ENCODE data around the gene FIGNL1. TPM values are rescaled to one million over a fixed set of nuclear protein-coding genes. Genes with fewer than 3 reads are reported as not detected.

FIGNL1 gene
- total RNA-seq, 1 experiment from 2014 or later: 6.4 TPM

DNA sequence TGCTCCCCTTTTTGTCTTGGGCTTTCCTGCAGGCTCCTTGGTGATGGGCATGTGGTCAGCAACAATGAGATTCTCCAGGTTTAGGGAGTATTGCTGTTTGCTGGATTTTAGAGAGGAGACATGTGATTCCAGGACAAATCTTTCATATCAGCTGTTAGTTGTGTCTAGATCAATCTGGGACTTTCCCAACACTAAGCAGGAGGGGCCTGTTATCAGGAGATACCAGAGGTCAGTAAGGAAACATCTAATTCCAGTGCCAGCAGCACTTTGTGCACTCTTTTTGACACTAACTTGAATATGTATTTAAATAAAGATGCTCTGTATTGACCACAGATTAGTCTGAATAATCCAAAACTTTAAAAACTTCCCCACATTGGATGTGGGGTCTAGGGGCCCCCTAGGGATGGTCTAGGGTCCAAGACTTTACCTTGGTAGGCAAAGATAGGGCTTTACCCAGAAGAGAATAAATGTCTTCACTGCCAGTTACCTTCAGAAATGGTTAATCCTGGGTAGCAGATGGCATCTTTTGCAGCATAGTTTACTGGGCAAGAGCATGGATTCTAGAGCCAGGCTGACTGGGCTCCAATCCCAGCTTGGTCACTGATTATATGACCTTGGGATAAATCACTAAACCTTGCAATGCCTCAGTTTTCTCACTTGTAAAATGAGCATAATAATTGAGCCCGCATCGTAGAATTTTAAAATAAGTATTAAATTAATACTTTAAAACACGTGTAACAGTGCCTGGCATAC lies 6.4 kb upstream of the FIGNL1 start (continued):
- TF ChIP-seq, protein P1, sequence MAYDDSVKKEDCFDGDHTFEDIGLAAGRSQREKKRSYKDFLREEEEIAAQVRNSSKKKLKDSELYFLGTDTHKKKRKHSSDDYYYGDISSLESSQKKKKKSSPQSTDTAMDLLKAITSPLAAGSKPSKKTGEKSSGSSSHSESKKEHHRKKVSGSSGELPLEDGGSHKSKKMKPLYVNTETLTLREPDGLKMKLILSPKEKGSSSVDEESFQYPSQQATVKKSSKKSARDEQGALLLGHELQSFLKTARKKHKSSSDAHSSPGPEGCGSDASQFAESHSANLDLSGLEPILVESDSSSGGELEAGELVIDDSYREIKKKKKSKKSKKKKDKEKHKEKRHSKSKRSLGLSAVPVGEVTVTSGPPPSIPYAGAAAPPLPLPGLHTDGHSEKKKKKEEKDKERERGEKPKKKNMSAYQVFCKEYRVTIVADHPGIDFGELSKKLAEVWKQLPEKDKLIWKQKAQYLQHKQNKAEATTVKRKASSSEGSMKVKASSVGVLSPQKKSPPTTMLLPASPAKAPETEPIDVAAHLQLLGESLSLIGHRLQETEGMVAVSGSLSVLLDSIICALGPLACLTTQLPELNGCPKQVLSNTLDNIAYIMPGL (CRISPR knock-in tag; IDR thresholded peaks at IDR 0.05): no peak
- TF ChIP-seq ZNF232 (CRISPR knock-in tag; IDR thresholded peaks at IDR 0.05) (no peak), HMGA2 (CRISPR knock-in tag; IDR thresholded peaks at IDR 0.05) (no peak), CREB1 (CRISPR knock-in tag; IDR thresholded peaks at IDR 0.05) (no peak)
- TF ChIP-seq, protein P2, sequence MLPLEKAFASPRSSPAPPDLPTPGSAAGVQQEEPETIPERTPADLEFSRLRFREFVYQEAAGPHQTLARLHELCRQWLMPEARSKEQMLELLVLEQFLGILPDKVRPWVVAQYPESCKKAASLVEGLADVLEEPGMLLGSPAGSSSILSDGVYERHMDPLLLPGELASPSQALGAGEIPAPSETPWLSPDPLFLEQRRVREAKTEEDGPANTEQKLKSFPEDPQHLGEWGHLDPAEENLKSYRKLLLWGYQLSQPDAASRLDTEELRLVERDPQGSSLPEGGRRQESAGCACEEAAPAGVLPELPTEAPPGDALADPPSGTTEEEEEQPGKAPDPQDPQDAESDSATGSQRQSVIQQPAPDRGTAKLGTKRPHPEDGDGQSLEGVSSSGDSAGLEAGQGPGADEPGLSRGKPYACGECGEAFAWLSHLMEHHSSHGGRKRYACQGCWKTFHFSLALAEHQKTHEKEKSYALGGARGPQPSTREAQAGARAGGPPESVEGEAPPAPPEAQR (CRISPR knock-in tag; IDR thresholded peaks at IDR 0.05): no peak

DNA sequence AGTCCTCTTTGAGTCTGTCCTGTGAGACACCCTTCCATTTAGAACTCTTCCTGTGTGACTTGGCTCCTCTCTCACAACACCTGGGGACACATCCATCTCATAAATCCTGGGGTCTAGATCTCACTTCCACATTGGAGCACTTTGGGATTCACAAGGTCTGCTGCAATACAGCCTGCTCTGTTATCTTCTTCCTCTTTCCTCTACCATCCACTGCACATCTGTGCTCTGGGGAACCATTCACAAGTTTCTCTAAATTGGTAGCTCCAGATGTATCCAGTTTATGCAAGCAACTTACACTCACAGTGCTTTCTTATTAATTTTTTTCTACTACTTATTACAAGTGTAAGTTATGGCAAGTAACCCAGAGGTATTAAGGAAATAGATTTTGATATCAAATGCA lies 5.5 kb upstream of the FIGNL1 start:
- ChIA-PET CTCF (no interaction called here), POLR2A (no interaction called here)
- DNase-seq (ENCODE audit: low spot score) (no peak), ATAC-seq (no peak)
- TF ChIP-seq, protein P3, sequence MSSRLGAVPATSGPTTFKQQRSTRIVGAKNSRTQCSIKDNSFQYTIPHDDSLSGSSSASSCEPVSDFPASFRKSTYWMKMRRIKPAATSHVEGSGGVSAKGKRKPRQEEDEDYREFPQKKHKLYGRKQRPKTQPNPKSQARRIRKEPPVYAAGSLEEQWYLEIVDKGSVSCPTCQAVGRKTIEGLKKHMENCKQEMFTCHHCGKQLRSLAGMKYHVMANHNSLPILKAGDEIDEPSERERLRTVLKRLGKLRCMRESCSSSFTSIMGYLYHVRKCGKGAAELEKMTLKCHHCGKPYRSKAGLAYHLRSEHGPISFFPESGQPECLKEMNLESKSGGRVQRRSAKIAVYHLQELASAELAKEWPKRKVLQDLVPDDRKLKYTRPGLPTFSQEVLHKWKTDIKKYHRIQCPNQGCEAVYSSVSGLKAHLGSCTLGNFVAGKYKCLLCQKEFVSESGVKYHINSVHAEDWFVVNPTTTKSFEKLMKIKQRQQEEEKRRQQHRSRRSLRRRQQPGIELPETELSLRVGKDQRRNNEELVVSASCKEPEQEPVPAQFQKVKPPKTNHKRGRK (CRISPR knock-in tag; IDR thresholded peaks at IDR 0.05; ENCODE audit: borderline replicate concordance): no peak
- TF ChIP-seq RELA (CRISPR knock-in tag; IDR thresholded peaks at IDR 0.05; ENCODE audit: borderline replicate concordance) (no peak), IRF2 (CRISPR knock-in tag; IDR thresholded peaks at IDR 0.05; ENCODE audit: borderline replicate concordance, low read depth) (no peak), ZNF423 (CRISPR knock-in tag; IDR thresholded peaks at IDR 0.05) (no peak), RORB (CRISPR knock-in tag; IDR thresholded peaks at IDR 0.05) (no peak), MXD4 (CRISPR knock-in tag; IDR thresholded peaks at IDR 0.05; ENCODE audit: borderline replicate concordance) (no peak), OVOL2 (CRISPR knock-in tag; IDR thresholded peaks at IDR 0.05; ENCODE audit: borderline replicate concordance) (no peak), TCF7 (CRISPR knock-in tag; IDR thresholded peaks at IDR 0.05; ENCODE audit: low read depth) (no peak), JAZF1 (CRISPR knock-in tag; IDR thresholded peaks at IDR 0.05) (no peak), FOXJ3 (CRISPR knock-in tag; IDR thresholded peaks at IDR 0.05; ENCODE audit: borderline replicate concordance) (no peak), ZNF121 (CRISPR knock-in tag; IDR thresholded peaks at IDR 0.05) (no peak), NR1H2 (CRISPR knock-in tag; IDR thresholded peaks at IDR 0.05) (no peak), KAT7 (CRISPR knock-in tag; IDR thresholded peaks at IDR 0.05; ENCODE audit: borderline replicate concordance) (no peak), NR3C1 (CRISPR knock-in tag; conservative IDR thresholded peaks at IDR 0.05; ENCODE audit: low read depth) (no peak)
- TF ChIP-seq, protein P4, sequence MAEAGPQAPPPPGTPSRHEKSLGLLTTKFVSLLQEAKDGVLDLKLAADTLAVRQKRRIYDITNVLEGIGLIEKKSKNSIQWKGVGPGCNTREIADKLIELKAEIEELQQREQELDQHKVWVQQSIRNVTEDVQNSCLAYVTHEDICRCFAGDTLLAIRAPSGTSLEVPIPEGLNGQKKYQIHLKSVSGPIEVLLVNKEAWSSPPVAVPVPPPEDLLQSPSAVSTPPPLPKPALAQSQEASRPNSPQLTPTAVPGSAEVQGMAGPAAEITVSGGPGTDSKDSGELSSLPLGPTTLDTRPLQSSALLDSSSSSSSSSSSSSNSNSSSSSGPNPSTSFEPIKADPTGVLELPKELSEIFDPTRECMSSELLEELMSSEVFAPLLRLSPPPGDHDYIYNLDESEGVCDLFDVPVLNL (CRISPR knock-in tag; IDR thresholded peaks at IDR 0.05; ENCODE audit: borderline replicate concordance, low read depth): no peak
- TF ChIP-seq, protein P5, sequence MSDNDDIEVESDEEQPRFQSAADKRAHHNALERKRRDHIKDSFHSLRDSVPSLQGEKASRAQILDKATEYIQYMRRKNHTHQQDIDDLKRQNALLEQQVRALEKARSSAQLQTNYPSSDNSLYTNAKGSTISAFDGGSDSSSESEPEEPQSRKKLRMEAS (CRISPR knock-in tag; IDR thresholded peaks at IDR 0.05): no peak
- TF ChIP-seq, protein P6, sequence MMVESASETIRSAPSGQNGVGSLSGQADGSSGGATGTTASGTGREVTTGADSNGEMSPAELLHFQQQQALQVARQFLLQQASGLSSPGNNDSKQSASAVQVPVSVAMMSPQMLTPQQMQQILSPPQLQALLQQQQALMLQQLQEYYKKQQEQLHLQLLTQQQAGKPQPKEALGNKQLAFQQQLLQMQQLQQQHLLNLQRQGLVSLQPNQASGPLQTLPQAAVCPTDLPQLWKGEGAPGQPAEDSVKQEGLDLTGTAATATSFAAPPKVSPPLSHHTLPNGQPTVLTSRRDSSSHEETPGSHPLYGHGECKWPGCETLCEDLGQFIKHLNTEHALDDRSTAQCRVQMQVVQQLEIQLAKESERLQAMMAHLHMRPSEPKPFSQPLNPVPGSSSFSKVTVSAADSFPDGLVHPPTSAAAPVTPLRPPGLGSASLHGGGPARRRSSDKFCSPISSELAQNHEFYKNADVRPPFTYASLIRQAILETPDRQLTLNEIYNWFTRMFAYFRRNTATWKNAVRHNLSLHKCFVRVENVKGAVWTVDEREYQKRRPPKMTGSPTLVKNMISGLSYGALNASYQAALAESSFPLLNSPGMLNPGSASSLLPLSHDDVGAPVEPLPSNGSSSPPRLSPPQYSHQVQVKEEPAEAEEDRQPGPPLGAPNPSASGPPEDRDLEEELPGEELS (CRISPR knock-in tag; IDR thresholded peaks at IDR 0.05): no peak
- Mint-ChIP-seq H3K27me3 (ENCODE audit: low read depth) (peaks cover 14% of the 10 kb centered on the region), H3K27ac (no peak overlapping the region), H3K9me3 (peaks cover 13% of the 10 kb centered on the region), H3K36me3 (peaks cover 12% of the 10 kb centered on the region), H3K4me3 (no peak overlapping the region), H3K4me1 (peaks cover 7% of the 10 kb centered on the region)

Measured in WTC11 (cell line).